ENCODE measurements around the gene KLHL17.

The KLHL17 gene

DNA sequence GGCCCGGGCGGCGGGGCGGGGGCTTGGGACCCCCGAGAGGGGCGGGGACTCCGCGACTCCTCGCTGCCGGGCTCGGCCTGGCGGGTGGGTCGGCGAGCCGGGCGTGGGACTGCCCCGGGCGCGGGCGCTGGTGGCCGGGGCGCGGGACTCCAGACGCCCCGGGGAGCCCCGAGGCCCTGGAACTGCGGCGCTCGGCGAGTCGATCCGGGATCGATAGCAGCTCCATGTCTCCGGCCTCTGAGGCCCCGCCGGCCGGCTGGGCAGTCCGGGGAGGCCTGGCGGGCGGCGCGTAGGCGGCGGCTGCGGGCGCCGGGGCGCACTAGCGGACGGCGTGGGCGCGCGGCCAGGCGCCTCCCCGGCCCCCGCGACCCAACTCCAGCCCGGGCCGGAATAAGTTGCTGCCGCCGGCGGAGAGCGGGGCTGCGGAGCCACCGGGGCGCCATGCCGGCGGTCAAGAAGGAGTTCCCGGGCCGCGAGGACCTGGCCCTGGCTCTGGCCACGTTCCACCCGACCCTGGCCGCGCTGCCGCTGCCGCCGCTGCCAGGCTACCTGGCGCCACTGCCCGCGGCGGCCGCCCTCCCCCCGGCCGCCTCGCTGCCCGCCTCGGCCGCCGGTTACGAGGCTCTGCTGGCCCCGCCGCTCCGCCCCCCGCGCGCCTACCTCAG is 36.3 kb upstream of the KLHL17 start:
- H3K27ac ChIP-seq (ENCODE audit: low read depth, low read length): no peak overlapping the region
- WGBS: under 1% methylated on average over 98 of the region's 98 CpGs
- H3K4me3 ChIP-seq (ENCODE audit: low read length): peak overlapping the region; percentile 45
- H3K9ac ChIP-seq (ENCODE audit: low read depth, low read length): no peak overlapping the region; the same call in 1 of the 2 replicates
- peaks cover 100% of the 10 kb centered on the region for H3K27me3 ChIP-seq (ENCODE audit: insufficient read depth, low read length)
- H3K9me3 ChIP-seq (ENCODE audit: insufficient read depth, low read depth, low read length): no peaks in the 10 kb centered on the region
- H3K4me1 ChIP-seq (ENCODE audit: insufficient read depth, low read length): peaks cover 9% of the 10 kb centered on the region
- H3K36me3 ChIP-seq (ENCODE audit: insufficient read depth, low read length): no peaks in the 10 kb centered on the region

GRCh38 chr1:924656-925560 is 35.5 kb upstream of the KLHL17 start:
- Histone ChIP-seq H3K36me3 (ENCODE audit: insufficient read depth, low read length) (no peaks in the 10 kb centered on the region), H3K27me3 (ENCODE audit: insufficient read depth, low read length) (peaks cover 100% of the 10 kb centered on the region), H3K9me3 (ENCODE audit: insufficient read depth, low read depth, low read length) (no peaks in the 10 kb centered on the region), H3K4me1 (ENCODE audit: insufficient read depth, low read length) (peaks cover 9% of the 10 kb centered on the region), H3K27ac (ENCODE audit: low read depth, low read length) (no peak overlapping the region), H3K4me3 (ENCODE audit: low read length) (peak overlapping the region; percentile 45), H3K9ac (ENCODE audit: low read depth, low read length) (no peak overlapping the region; the same call in 1 of the 2 replicates)
- WGBS: 1% methylated on average over 119 of the region's 120 CpGs

DNA sequence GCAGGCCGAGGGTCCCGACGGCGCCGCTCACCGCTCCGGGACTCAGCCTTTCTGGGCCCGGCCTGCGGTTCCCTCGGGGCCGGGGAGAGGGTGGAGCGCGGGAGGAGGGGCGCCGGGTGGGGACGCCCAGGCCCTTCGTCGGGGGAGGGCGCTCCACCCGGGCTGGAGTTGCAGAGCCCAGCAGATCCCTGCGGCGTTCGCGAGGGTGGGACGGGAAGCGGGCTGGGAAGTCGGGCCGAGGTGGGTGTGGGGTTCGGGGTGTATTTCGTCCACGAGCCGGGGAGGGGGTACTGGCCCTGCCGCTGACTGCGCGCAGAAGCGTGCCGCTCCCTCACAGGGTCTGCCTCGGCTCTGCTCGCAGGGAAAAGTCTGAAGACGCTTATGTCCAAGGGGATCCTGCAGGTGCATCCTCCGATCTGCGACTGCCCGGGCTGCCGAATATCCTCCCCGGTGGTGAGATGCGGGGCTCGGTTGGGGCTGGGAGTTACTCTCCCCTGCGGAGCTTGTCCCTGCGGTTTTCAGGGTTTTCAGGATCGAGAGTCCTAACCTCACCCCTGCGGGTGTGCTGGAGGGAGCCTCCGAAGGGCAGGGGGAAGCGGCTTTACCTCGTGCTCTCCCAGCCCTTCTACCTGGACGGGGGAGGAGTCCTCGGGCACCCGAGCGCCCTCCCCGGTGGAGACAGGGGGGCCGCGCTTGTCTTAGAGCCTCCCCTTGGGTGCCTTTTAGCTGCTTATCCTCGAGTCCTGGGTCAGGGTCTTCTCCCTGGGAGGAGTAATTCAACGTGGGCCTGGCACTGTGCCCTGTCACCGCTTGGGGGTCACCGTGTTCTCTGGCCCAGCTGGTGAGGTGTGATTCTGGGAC is 34.6 kb upstream of the KLHL17 start:
- no peak overlapping the region for H3K9ac ChIP-seq (ENCODE audit: low read depth, low read length)
- peak overlapping the region; percentile 45 for H3K4me3 ChIP-seq (ENCODE audit: low read length)
- no peaks in the 10 kb centered on the region for H3K9me3 ChIP-seq (ENCODE audit: insufficient read depth, low read depth, low read length)
- H3K4me1 ChIP-seq (ENCODE audit: insufficient read depth, low read length): peaks cover 3% of the 10 kb centered on the region; the same call in 1 of the 2 replicates
- H3K27ac ChIP-seq (ENCODE audit: low read depth, low read length): no peak overlapping the region
- 4% methylated on average over 65 of the region's 65 CpGs for WGBS
- peaks cover 100% of the 10 kb centered on the region for H3K27me3 ChIP-seq (ENCODE audit: insufficient read depth, low read length)
- H3K36me3 ChIP-seq (ENCODE audit: insufficient read depth, low read length): no peaks in the 10 kb centered on the region

- H3K4me3 ChIP-seq (ENCODE audit: low read length): no peak overlapping the region
- no peaks in the 10 kb centered on the region for H3K4me1 ChIP-seq (ENCODE audit: insufficient read depth, low read length)
- H3K9me3 ChIP-seq (ENCODE audit: insufficient read depth, low read depth, low read length): no peaks in the 10 kb centered on the region
- no peak overlapping the region for H3K27ac ChIP-seq (ENCODE audit: low read depth, low read length)
- peaks cover 100% of the 10 kb centered on the region for H3K27me3 ChIP-seq (ENCODE audit: insufficient read depth, low read length)
- WGBS: 63% methylated on average over 9 of the region's 9 CpGs
- H3K36me3 ChIP-seq (ENCODE audit: insufficient read depth, low read length): no peaks in the 10 kb centered on the region
- no peak overlapping the region for H3K9ac ChIP-seq (ENCODE audit: low read depth, low read length)
These were observed 33.1 kb upstream of the KLHL17 start for GRCh38 chr1:927234-927633.

- Histone ChIP-seq H3K4me3 (ENCODE audit: low read length) (no peak overlapping the region), H3K9ac (ENCODE audit: low read depth, low read length) (no peak overlapping the region), H3K36me3 (ENCODE audit: insufficient read depth, low read length) (no peaks in the 10 kb centered on the region), H3K4me1 (ENCODE audit: insufficient read depth, low read length) (no peaks in the 10 kb centered on the region), H3K27me3 (ENCODE audit: insufficient read depth, low read length) (peaks cover 100% of the 10 kb centered on the region), H3K27ac (ENCODE audit: low read depth, low read length) (no peak overlapping the region), H3K9me3 (ENCODE audit: insufficient read depth, low read depth, low read length) (no peaks in the 10 kb centered on the region)
- WGBS: 84% methylated on average over 10 of the region's 10 CpGs
These were observed 32.6 kb upstream of the KLHL17 start for GRCh38 chr1:927748-928147.

DNA sequence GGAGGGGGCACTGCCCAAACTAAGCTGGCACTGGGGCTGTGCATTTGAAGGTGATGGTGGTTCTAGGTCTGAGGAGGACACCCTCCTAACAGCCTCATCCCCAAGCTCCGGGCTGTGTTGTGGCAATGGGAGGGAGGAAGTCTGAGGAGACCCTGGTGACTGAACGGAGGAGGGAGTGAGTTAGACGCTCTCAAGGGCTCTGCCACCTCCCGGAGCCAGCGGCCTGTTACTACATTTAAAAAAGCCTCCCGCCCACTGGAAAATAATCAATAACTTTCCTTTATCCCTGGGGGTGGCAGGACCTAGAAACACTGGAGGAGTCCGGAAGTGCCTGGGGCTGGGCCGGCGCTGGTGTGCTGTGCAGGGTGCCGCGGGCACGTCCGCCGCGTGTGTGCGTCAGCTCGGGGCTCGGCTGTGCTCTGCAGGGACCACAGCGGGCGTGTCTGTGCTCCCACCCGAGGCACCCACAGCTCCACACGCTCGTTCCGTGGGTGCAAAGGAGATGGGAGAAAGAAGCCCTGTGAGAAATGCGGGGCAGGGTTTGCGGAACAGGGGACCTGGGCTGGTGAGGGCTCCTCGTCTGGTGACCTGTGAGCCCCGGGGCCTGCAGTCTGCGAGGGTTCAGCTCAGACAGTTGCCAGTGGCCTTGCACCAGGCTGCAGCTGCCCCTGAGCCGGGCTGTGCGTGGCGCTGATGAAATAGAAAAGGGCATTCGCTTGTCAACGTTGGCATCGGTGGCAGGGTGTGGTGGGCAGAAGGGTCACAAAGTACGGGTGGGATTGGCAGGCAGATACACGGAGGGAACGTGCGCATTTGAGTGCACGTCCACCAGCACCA is 31.3 kb upstream of the KLHL17 start:
- Histone ChIP-seq H3K27me3 (ENCODE audit: insufficient read depth, low read length) (peaks cover 98% of the 10 kb centered on the region), H3K9ac (ENCODE audit: low read depth, low read length) (no peak overlapping the region), H3K9me3 (ENCODE audit: insufficient read depth, low read depth, low read length) (no peaks in the 10 kb centered on the region), H3K4me1 (ENCODE audit: insufficient read depth, low read length) (no peaks in the 10 kb centered on the region), H3K36me3 (ENCODE audit: insufficient read depth, low read length) (no peaks in the 10 kb centered on the region), H3K27ac (ENCODE audit: low read depth, low read length) (no peak overlapping the region), H3K4me3 (ENCODE audit: low read length) (no peak overlapping the region)
- 76% methylated on average over 39 of the region's 40 CpGs for WGBS

DNA sequence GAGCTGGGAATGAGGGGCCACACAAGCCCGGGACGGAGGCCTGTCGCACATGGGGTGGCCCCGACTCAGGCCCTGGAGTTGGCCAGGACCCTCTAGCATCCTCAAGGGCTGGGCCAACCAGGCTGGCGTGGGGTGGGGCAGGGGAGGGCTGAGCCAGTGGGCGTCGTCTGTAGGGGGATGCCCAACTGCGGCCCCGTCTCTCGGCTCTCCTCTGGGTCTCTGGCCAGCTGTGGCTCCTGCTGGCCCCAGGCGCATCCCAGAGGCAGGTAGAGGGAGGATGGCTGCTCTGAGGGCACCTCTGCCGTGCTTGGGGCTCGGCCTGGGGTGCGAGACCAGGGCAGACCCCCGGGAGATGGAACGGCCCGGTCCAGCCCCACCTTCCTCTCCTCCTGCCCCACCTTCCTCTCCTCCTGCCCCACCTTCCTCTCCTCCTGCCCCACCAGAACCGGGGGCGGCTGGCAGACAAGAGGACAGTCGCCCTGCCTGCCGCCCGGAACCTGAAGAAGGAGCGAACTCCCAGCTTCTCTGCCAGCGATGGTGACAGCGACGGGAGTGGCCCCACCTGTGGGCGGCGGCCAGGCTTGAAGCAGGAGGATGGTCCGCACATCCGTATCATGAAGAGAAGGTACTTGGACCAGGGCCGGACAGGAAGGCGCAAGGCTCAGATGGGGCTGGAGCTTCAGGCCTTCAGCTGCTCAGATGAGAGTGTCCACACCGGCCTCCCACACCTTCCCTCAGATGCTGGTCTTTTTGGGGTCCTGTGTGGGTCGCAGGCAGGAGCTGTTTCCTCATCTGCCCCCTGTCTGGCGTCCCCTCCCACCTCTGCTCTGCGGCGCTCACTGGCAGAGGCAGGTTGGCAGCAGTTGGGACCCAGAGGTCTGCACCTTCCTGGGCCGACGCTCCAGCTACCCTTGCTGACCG is 30.4 kb upstream of the KLHL17 start:
- 85% methylated on average over 40 of the region's 40 CpGs for WGBS
- Histone ChIP-seq H3K9me3 (ENCODE audit: insufficient read depth, low read depth, low read length) (no peaks in the 10 kb centered on the region), H3K4me3 (ENCODE audit: low read length) (no peak overlapping the region), H3K36me3 (ENCODE audit: insufficient read depth, low read length) (no peaks in the 10 kb centered on the region), H3K27ac (ENCODE audit: low read depth, low read length) (no peak overlapping the region), H3K27me3 (ENCODE audit: insufficient read depth, low read length) (peaks cover 92% of the 10 kb centered on the region), H3K4me1 (ENCODE audit: insufficient read depth, low read length) (0 out of 2 replicates have a peak, but pooled peaks cover 2% of the 10 kb centered on the region), H3K9ac (ENCODE audit: low read depth, low read length) (no peak overlapping the region)

DNA sequence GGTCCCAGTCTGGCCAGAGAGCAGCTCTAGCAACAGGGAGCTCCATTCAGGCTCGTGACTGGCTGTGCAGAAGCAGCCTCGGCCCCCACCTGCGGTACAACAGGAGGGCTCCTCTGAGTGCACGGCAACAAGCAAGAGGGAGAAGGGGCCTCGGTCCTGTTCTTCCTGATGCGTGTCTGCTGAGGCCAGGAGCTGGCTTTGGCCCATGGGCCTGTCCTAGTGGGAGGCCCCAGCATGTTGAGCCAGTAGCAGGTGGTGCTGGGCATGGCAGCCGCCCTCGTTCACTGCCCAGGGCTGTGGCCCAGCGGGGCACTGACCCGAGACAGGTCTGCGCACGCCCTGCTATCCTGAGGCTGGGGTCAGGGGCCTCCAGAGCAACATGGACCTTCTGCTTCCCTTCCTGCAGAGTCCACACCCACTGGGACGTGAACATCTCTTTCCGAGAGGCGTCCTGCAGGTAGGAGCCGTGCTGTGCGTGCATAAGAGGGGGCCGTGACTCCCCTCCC is 29.7 kb upstream of the KLHL17 start:
- Histone ChIP-seq H3K36me3 (ENCODE audit: insufficient read depth, low read length) (no peaks in the 10 kb centered on the region), H3K27ac (ENCODE audit: low read depth, low read length) (no peak overlapping the region), H3K9ac (ENCODE audit: low read depth, low read length) (no peak overlapping the region), H3K4me3 (ENCODE audit: low read length) (no peak overlapping the region), H3K27me3 (ENCODE audit: insufficient read depth, low read length) (peaks cover 92% of the 10 kb centered on the region), H3K9me3 (ENCODE audit: insufficient read depth, low read depth, low read length) (no peaks in the 10 kb centered on the region), H3K4me1 (ENCODE audit: insufficient read depth, low read length) (peaks cover 8% of the 10 kb centered on the region; the same call in 1 of the 2 replicates)
- 75% methylated on average over 18 of the region's 18 CpGs for WGBS

- no peaks in the 10 kb centered on the region for H3K9me3 ChIP-seq (ENCODE audit: insufficient read depth, low read depth, low read length)
- no peak overlapping the region for H3K27ac ChIP-seq (ENCODE audit: low read depth, low read length)
- H3K9ac ChIP-seq (ENCODE audit: low read depth, low read length): no peak overlapping the region
- no peaks in the 10 kb centered on the region for H3K36me3 ChIP-seq (ENCODE audit: insufficient read depth, low read length)
- WGBS: 69% methylated on average over 15 of the region's 15 CpGs
- no peak overlapping the region for H3K4me3 ChIP-seq (ENCODE audit: low read length)
- H3K4me1 ChIP-seq (ENCODE audit: insufficient read depth, low read length): peaks cover 8% of the 10 kb centered on the region; the same call in 1 of the 2 replicates
- H3K27me3 ChIP-seq (ENCODE audit: insufficient read depth, low read length): peaks cover 92% of the 10 kb centered on the region
These were observed 28.8 kb upstream of the KLHL17 start for GRCh38 chr1:931380-932172.
